HG02884 (cell line): Measurements from ENCODE around the gene KRTAP5-10.
"Not testable (repeated sequence)": the region's sequence is repeated elsewhere in the genome, so short reads cannot be mapped to it uniquely, and the experiment has no call there.

ENCODE experiments used
- ATAC-seq: cut with Tn5 transposase; IDR thresholded peaks from one replicate; pipeline ENCODE4 v1.9.1; 2021; ENCODE audit warnings: mild to moderate bottlenecking, moderate library complexity; ENCODE audit not compliant: unreplicated experiment

The KRTAP5-10 gene

GRCh38 chr11:71571101-71571850 is 5.9 kb downstream of the KRTAP5-10 start:
- not testable (repeated sequence) for ATAC-seq

- ATAC-seq = no peak
Observed at GRCh38 chr11:71572811-71573210, 7.4 kb downstream of the KRTAP5-10 start.

GRCh38 chr11:71574418-71574817 is 9.1 kb downstream of the KRTAP5-10 start:
- no peak for ATAC-seq

GRCh38 chr11:71575723-71576424 is 10.5 kb downstream of the KRTAP5-10 start:
- ATAC-seq = no peak

- ATAC-seq = not testable (repeated sequence)
Observed at GRCh38 chr11:71576688-71577465, 11.5 kb downstream of the KRTAP5-10 start.

- no peak for ATAC-seq
Observed at GRCh38 chr11:71577469-71578004, 12.2 kb downstream of the KRTAP5-10 start.

- ATAC-seq = not testable (repeated sequence)
Observed at GRCh38 chr11:71579513-71579912, 14.2 kb downstream of the KRTAP5-10 start.

GRCh38 chr11:71580057-71581003 is 15.0 kb downstream of the KRTAP5-10 start:
- no peak for ATAC-seq

- no peak for ATAC-seq
Observed at GRCh38 chr11:71581826-71582225, 16.5 kb downstream of the KRTAP5-10 start.

GRCh38 chr11:71582309-71582895 is 17.0 kb downstream of the KRTAP5-10 start, which contains the start of gene KRTAP5-11:
Gene KRTAP5-11, minus strand, starts transcription at chr11:71582875. Its CDS starts 38 bp downstream, at chr11:71582837.
- ATAC-seq = no peak

- not testable (repeated sequence) for ATAC-seq
Observed at GRCh38 chr11:71582969-71583368, 17.6 kb downstream of the KRTAP5-10 start.

GRCh38 chr11:71585673-71586072 is 20.3 kb downstream of the KRTAP5-10 start:
- not testable (repeated sequence) for ATAC-seq

- ATAC-seq = not testable (repeated sequence)
Observed at GRCh38 chr11:71588314-71588713, 23.0 kb downstream of the KRTAP5-10 start.

GRCh38 chr11:71588822-71589545 is 23.6 kb downstream of the KRTAP5-10 start:
- not testable (repeated sequence) for ATAC-seq

GRCh38 chr11:71589546-71589920 is 24.2 kb downstream of the KRTAP5-10 start:
- not testable (repeated sequence) for ATAC-seq

- not testable (repeated sequence) for ATAC-seq
Observed at GRCh38 chr11:71603221-71603620, 37.9 kb downstream of the KRTAP5-10 start.

- not testable (repeated sequence) for ATAC-seq
Observed at GRCh38 chr11:71604798-71605488, 39.6 kb downstream of the KRTAP5-10 start.

- ATAC-seq = not testable (repeated sequence)
Observed at GRCh38 chr11:71606853-71607519, 41.6 kb downstream of the KRTAP5-10 start.
